Neural progenitor cell (in vitro differentiated cells): Measurements from ENCODE around the gene PRTFDC1. TPM values are rescaled to one million over a fixed set of nuclear protein-coding genes. Genes with fewer than 3 reads are reported as not detected.
"Not testable (repeated sequence)": the region's sequence is repeated elsewhere in the genome, so short reads cannot be mapped to it uniquely, and the experiment has no call there.

Experiments
- DNase-seq: peaks from one replicate; pipeline ENCODE4 v3.0.0-alpha.2; 2016; ENCODE audit warnings: low spot score
- H2AFZ ChIP-seq: fragments of 200-600 bp; sonication (generic); replicated peaks from 2 replicates; pipeline ENCODE4 v1.6.1; 2016; ENCODE audit warnings: antibody characterized with exemption
- H3F3A ChIP-seq: fragments of 200-600 bp; sonication (generic); 2 replicates; pipeline ENCODE4 v1.6.1; 2016; ENCODE audit warnings: antibody characterized with exemption, low read depth
- H3K27ac ChIP-seq: fragments of 200-600 bp; sonication (generic); 2 replicates; pipeline ENCODE4 v1.5.1; 2016; ENCODE audit warnings: mild to moderate bottlenecking
- H3K27me3 ChIP-seq: fragments of 200-600 bp; sonication (generic); 2 replicates; pipeline ENCODE4 v1.6.1; 2016; ENCODE audit warnings: mild to moderate bottlenecking, moderate library complexity
- H3K36me3 ChIP-seq: fragments of 200-600 bp; sonication (generic); 2 replicates; pipeline ENCODE4 v1.5.1; 2016
- H3K4me1 ChIP-seq: fragments of 200-600 bp; sonication (generic); 2 replicates; pipeline ENCODE4 v1.6.1; 2016; ENCODE audit warnings: mixed run types
- H3K4me2 ChIP-seq: fragments of 200-600 bp; sonication (generic); 2 replicates; pipeline ENCODE4 v1.6.1; 2016
- H3K4me3 ChIP-seq: fragments of 200-600 bp; sonication (generic); 2 replicates; pipeline ENCODE4 v1.5.1; 2016
- H3K79me2 ChIP-seq: fragments of 200-600 bp; sonication (generic); 2 replicates; pipeline ENCODE4 v1.6.1; 2016; ENCODE audit warnings: low read depth
- H3K9ac ChIP-seq: fragments of 200-600 bp; sonication (generic); 2 replicates; pipeline ENCODE4 v1.6.1; 2016
- H3K9me3 ChIP-seq: fragments of 200-600 bp; sonication (generic); 2 replicates; pipeline ENCODE4 v1.5.1; 2016; ENCODE audit warnings: low read depth
- H4K20me1 ChIP-seq: fragments of 200-600 bp; sonication (generic); 2 replicates; pipeline ENCODE4 v1.6.1; 2016; ENCODE audit warnings: low read depth
- H3K27ac Mint-ChIP-seq: 3 replicates; pipeline ENCODE4 v1.8.0; 2021; ENCODE audit warnings: mixed read lengths
- H3K27me3 Mint-ChIP-seq: 2 replicates; pipeline ENCODE4 v1.8.0; 2022; ENCODE audit warnings: low read depth, mild to moderate bottlenecking, inconsistent platforms, moderate library complexity, mixed read lengths; ENCODE audit not compliant: insufficient read depth
- H3K36me3 Mint-ChIP-seq: 3 replicates; pipeline ENCODE4 v1.8.0; 2021; ENCODE audit warnings: mixed read lengths
- H3K4me1 Mint-ChIP-seq: 3 replicates; pipeline ENCODE4 v1.8.0; 2021; ENCODE audit warnings: mixed read lengths
- H3K4me3 Mint-ChIP-seq: 3 replicates; pipeline ENCODE4 v1.8.0; 2021; ENCODE audit warnings: mild to moderate bottlenecking, moderate library complexity, mixed read lengths
- H3K9me3 Mint-ChIP-seq: 3 replicates; pipeline ENCODE4 v1.8.0; 2020; ENCODE audit warnings: mixed read lengths
- EZH2 ChIP-seq: fragments of 200-600 bp; sonication (generic); IDR thresholded peaks from 2 replicates; pipeline ENCODE4 v1.6.1; 2017; ENCODE audit warnings: antibody characterized with exemption, mild to moderate bottlenecking, moderate library complexity
- EZH2phosphoT487 ChIP-seq: fragments of 200-600 bp; sonication (generic); IDR thresholded peaks from 2 replicates; pipeline ENCODE4 v1.6.1; 2017; ENCODE audit warnings: antibody characterized with exemption
- total RNA-seq: library from RNA; depleted of rRNA; stranded (reverse); fragments of >200 nt; gene quantifications from 2 replicates; pipeline ENCODE4 v1.2.3, GENCODE V29; 2015; ENCODE audit warnings: low replicate concordance
- TF ChIP-seq, protein P1 (sequence below): fragments of 200-600 bp; sonication (generic); IDR thresholded peaks from 2 replicates; pipeline ENCODE4 v1.5.1; 2017; ENCODE audit warnings: antibody characterized with exemption, mild to moderate bottlenecking

PRTFDC1 gene
- total RNA-seq, 1 donor from 2014 or later = 37.7 TPM

DNA sequence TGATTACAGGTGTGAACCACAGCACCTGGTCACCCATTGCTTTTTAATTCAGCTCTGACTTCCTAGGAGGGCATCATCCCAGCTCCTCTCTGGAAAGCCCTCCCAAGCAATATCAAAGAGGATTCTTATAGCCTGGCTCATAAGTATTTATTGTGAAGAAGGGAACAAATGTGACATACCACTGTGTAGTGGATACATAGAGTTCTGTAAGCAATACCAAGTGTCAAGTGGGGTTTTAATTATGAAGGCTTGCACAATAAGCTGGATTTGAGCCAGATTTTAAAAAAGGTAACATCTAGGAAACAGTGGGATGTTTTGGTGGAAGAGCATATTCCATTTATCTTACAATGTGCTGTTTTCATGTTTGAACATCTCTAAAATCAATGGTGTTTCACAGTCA, 19.0 kb upstream of the PRTFDC1 start:
- Mint-ChIP-seq H3K27me3 (no peaks in the 10 kb centered on the region), H3K27ac (no peak overlapping the region), H3K4me3 (no peak overlapping the region), H3K36me3 (no peaks in the 10 kb centered on the region), H3K9me3 (no peaks in the 10 kb centered on the region), H3K4me1 (peaks cover 9% of the 10 kb centered on the region)
- no peak for TF ChIP-seq EZH2
- no peak for TF ChIP-seq EZH2phosphoT487
- TF ChIP-seq, protein P1, sequence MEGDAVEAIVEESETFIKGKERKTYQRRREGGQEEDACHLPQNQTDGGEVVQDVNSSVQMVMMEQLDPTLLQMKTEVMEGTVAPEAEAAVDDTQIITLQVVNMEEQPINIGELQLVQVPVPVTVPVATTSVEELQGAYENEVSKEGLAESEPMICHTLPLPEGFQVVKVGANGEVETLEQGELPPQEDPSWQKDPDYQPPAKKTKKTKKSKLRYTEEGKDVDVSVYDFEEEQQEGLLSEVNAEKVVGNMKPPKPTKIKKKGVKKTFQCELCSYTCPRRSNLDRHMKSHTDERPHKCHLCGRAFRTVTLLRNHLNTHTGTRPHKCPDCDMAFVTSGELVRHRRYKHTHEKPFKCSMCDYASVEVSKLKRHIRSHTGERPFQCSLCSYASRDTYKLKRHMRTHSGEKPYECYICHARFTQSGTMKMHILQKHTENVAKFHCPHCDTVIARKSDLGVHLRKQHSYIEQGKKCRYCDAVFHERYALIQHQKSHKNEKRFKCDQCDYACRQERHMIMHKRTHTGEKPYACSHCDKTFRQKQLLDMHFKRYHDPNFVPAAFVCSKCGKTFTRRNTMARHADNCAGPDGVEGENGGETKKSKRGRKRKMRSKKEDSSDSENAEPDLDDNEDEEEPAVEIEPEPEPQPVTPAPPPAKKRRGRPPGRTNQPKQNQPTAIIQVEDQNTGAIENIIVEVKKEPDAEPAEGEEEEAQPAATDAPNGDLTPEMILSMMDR = no peak
- Histone ChIP-seq H3K9ac (no peak overlapping the region), H3K27me3 (no peaks in the 10 kb centered on the region), H3K36me3 (no peaks in the 10 kb centered on the region), H2AFZ (no peak overlapping the region), H3K9me3 (no peaks in the 10 kb centered on the region), H3F3A (no peaks in the 10 kb centered on the region), H4K20me1 (no peaks in the 10 kb centered on the region), H3K4me1 (peaks cover 7% of the 10 kb centered on the region), H3K79me2 (no peaks in the 10 kb centered on the region), H3K4me3 (no peak overlapping the region), H3K4me2 (no peak overlapping the region), H3K27ac (no peak overlapping the region)
- DNase-seq = no peak

DNA sequence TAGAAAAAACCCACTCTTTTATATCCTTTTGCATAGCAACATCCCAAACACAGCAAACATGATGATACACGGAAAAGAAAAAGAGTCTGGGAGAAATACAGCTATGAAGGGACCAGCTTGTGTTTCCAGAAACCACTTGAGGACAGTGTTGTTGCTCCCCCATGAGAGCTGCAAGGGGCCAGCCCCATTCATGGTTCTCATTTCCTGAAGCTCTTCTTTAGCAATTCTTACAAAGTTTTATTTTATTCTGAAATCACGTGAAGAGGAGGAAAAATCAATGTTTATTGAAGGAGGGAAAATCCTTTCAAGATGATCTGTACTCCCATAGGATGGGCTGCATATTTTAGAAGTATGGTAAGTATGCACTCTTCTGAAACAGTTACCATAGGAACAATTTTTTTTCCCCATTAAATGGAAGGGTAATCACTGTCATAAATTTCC, 17.5 kb upstream of the PRTFDC1 start:
- H3K27ac ChIP-seq = no peak overlapping the region
- no peak overlapping the region for H3K27ac Mint-ChIP-seq
- TF ChIP-seq EZH2 = no peak
- TF ChIP-seq, protein P1 = no peak

DNA sequence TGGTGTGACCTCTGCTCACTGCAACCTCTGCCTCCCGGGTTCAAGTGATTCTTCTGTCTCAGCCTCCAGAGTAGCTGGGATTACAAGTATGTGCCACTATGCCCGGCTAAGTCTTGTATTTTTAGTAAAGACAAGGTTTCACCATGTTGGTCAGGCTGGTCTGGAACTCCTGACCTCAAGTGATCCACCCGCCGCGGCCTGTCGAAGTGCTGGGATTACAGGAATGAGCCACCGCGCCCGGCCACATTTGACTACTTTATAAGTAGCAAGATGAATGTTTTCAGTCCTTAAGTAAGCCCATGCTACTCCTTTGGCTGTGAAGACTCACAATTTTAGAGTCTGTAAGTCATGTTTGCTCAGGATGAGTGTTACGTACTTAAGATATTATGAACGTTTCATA, 16.5 kb upstream of the PRTFDC1 start:
- not testable (repeated sequence) for H3K9me3 ChIP-seq, H3K4me1 ChIP-seq, H3K79me2 ChIP-seq, H3F3A ChIP-seq, H3K27ac ChIP-seq, H3K27me3 ChIP-seq, H3K36me3 ChIP-seq, H3K9me3 Mint-ChIP-seq, H3K4me1 Mint-ChIP-seq, H3K27me3 Mint-ChIP-seq, H2AFZ ChIP-seq, H3K4me2 ChIP-seq, H3K4me3 ChIP-seq, H3K27ac Mint-ChIP-seq, H3K36me3 Mint-ChIP-seq, H3K4me3 Mint-ChIP-seq, DNase-seq, H3K9ac ChIP-seq, H4K20me1 ChIP-seq

More for the DNA sequence above, 17.5 kb upstream of the PRTFDC1 start:
- no peak overlapping the region for H3K4me3 ChIP-seq
- Mint-ChIP-seq H3K4me3 (no peak overlapping the region), H3K27me3 (peaks cover 3% of the 10 kb centered on the region), H3K9me3 (no peaks in the 10 kb centered on the region), H3K36me3 (no peaks in the 10 kb centered on the region), H3K4me1 (peaks cover 4% of the 10 kb centered on the region)
- no peak overlapping the region for H2AFZ ChIP-seq
- peaks cover 2% of the 10 kb centered on the region for H3K4me1 ChIP-seq
- H3K36me3 ChIP-seq = no peaks in the 10 kb centered on the region
- H3K79me2 ChIP-seq = no peaks in the 10 kb centered on the region
- no peak for DNase-seq
- no peaks in the 10 kb centered on the region for H3F3A ChIP-seq
- no peaks in the 10 kb centered on the region for H3K27me3 ChIP-seq
- no peaks in the 10 kb centered on the region for H3K9me3 ChIP-seq
- no peaks in the 10 kb centered on the region for H4K20me1 ChIP-seq
- H3K9ac ChIP-seq = no peak overlapping the region
- no peak overlapping the region for H3K4me2 ChIP-seq

DNA sequence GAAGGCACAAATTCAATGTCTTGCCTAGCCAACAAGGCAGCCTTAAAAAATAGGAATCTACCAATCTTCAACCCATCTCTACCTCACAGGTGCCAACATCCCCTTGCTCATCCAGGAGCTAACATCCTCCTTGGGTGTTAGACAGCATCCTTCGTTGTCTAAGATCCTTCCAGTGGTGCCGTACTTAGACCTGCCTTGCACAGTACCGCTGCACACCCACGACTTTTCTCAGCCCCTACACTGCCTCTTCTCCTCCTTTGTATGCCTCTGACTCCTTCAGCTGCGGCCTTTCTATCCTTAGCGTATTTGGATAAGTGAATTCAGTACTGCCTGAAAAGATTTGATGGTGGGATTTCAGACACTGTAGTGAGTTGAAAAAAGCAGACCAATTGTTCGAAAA, 15.9 kb upstream of the PRTFDC1 start:
- Histone ChIP-seq H3F3A (no peaks in the 10 kb centered on the region), H3K79me2 (no peaks in the 10 kb centered on the region), H3K4me1 (peaks cover 5% of the 10 kb centered on the region), H3K27ac (no peak overlapping the region), H3K4me3 (no peak overlapping the region), H3K9me3 (no peaks in the 10 kb centered on the region), H3K36me3 (no peaks in the 10 kb centered on the region), H3K4me2 (no peak overlapping the region), H4K20me1 (no peaks in the 10 kb centered on the region), H3K9ac (no peak overlapping the region), H3K27me3 (no peaks in the 10 kb centered on the region), H2AFZ (no peak overlapping the region)
- H3K27me3 Mint-ChIP-seq = peaks cover 3% of the 10 kb centered on the region
- no peaks in the 10 kb centered on the region for H3K9me3 Mint-ChIP-seq
- no peak overlapping the region for H3K4me3 Mint-ChIP-seq
- no peaks in the 10 kb centered on the region for H3K36me3 Mint-ChIP-seq
- H3K4me1 Mint-ChIP-seq = peaks cover 10% of the 10 kb centered on the region
- no peak for DNase-seq
- no peak overlapping the region for H3K27ac Mint-ChIP-seq
- TF ChIP-seq EZH2 (no peak), EZH2phosphoT487 (no peak)
- TF ChIP-seq, protein P1 = no peak
